Loucy (cell line): ENCODE measurements around the gene KBTBD4.

Source experiments
- H2AFZ ChIP-seq: fragments of 200-600 bp; sonication (generic); 2 replicates; pipeline ENCODE4 v1.6.0; 2016; ENCODE audit warnings: antibody characterized with exemption, mild to moderate bottlenecking, low read length, moderate library complexity
- H3F3A ChIP-seq: fragments of 200-600 bp; 2 replicates; pipeline ENCODE4 v1.6.0; 2016; ENCODE audit warnings: antibody characterized with exemption, low read depth, mild to moderate bottlenecking
- H3K27me3 ChIP-seq: fragments of 200-600 bp; sonication (generic); 2 replicates; pipeline ENCODE4 v1.6.1; 2014; ENCODE audit warnings: low read length, mild to moderate bottlenecking; ENCODE audit not compliant: insufficient read depth, poor library complexity, severe bottlenecking
- H3K36me3 ChIP-seq: fragments of 200-600 bp; sonication (generic); 2 replicates; pipeline ENCODE4 v1.6.1; 2016; ENCODE audit warnings: low read length; ENCODE audit not compliant: insufficient read depth
- H3K4me1 ChIP-seq: fragments of 200-600 bp; sonication (generic); 2 replicates; pipeline ENCODE4 v1.5.1; 2014; ENCODE audit warnings: low read length, mild to moderate bottlenecking; ENCODE audit not compliant: insufficient read depth, poor library complexity, severe bottlenecking
- H3K4me2 ChIP-seq: fragments of 200-600 bp; sonication (generic); 2 replicates; pipeline ENCODE4 v1.6.0; 2014; ENCODE audit warnings: antibody characterized with exemption, low read length, low read depth, mild to moderate bottlenecking; ENCODE audit not compliant: poor library complexity, severe bottlenecking
- H3K4me3 ChIP-seq: fragments of 200-600 bp; sonication (generic); 2 replicates; pipeline ENCODE4 v1.5.1; 2014; ENCODE audit warnings: low read length, mild to moderate bottlenecking, mixed read lengths; ENCODE audit not compliant: poor library complexity, severe bottlenecking
- H3K79me2 ChIP-seq: fragments of 200-600 bp; sonication (generic); 2 replicates; pipeline ENCODE4 v1.6.1; 2014; ENCODE audit warnings: low read length; ENCODE audit not compliant: insufficient read depth
- H3K9ac ChIP-seq: fragments of 200-600 bp; sonication (generic); 2 replicates; pipeline ENCODE4 v1.6.0; 2014; ENCODE audit warnings: mild to moderate bottlenecking, low read depth, low read length, moderate library complexity; ENCODE audit not compliant: poor library complexity, severe bottlenecking
- H3K9me2 ChIP-seq: fragments of 200-600 bp; sonication (generic); replicated peaks from 2 replicates; pipeline ENCODE4 v1.6.1; 2016; ENCODE audit warnings: low read depth, low read length, mixed read lengths
- H3K9me3 ChIP-seq: fragments of 200-600 bp; sonication (generic); 2 replicates; pipeline ENCODE4 v1.6.1; 2014; ENCODE audit warnings: mild to moderate bottlenecking, antibody characterized with exemption, low read length, low read depth; ENCODE audit not compliant: insufficient read depth
- H4K20me1 ChIP-seq: fragments of 200-600 bp; sonication (generic); 2 replicates; pipeline ENCODE4 v1.6.0; 2014; ENCODE audit warnings: antibody characterized with exemption, low read length, mild to moderate bottlenecking; ENCODE audit not compliant: insufficient read depth, poor library complexity, severe bottlenecking
- CTCF ChIP-seq: fragments of 200-600 bp; sonication (generic); conservative IDR thresholded peaks from 2 replicates; pipeline ENCODE4 v1.5.1; 2014; ENCODE audit warnings: mild to moderate bottlenecking, antibody characterized with exemption, low read length
- EZH2phosphoT487 ChIP-seq: fragments of 200-600 bp; IDR thresholded peaks from 2 replicates; pipeline ENCODE4 v1.6.1; 2018; ENCODE audit warnings: antibody characterized with exemption, mild to moderate bottlenecking, moderate library complexity, borderline replicate concordance

The KBTBD4 gene

GRCh38 chr11:47607380-47607779 is 28.6 kb upstream of the KBTBD4 start:
- Histone ChIP-seq H3K4me2 (peak overlapping the region; percentile 46), H3F3A (no peaks in the 10 kb centered on the region), H3K4me3 (peak overlapping the region; percentile 43), H2AFZ (no peak overlapping the region), H3K79me2 (no peaks in the 10 kb centered on the region), H3K36me3 (peaks cover 2% of the 10 kb centered on the region; the same call in 1 of the 2 replicates), H3K9me2 (no peaks in the 10 kb centered on the region), H3K27me3 (no peaks in the 10 kb centered on the region), H4K20me1 (no peaks in the 10 kb centered on the region), H3K9ac (peak overlapping the region; percentile 54), H3K9me3 (no peaks in the 10 kb centered on the region), H3K4me1 (peaks cover 27% of the 10 kb centered on the region)
- no peak for TF ChIP-seq CTCF
- no peak for TF ChIP-seq EZH2phosphoT487

- H3K4me1 ChIP-seq = peaks cover 27% of the 10 kb centered on the region
- TF ChIP-seq CTCF (no peak), EZH2phosphoT487 (no peak)
- H3K4me2 ChIP-seq = peak overlapping the region; percentile 46
- H3K79me2 ChIP-seq = no peaks in the 10 kb centered on the region
- H4K20me1 ChIP-seq = no peaks in the 10 kb centered on the region
- no peak overlapping the region for H2AFZ ChIP-seq
- peak overlapping the region; percentile 43 for H3K4me3 ChIP-seq
- H3K27me3 ChIP-seq = no peaks in the 10 kb centered on the region
- peaks cover 2% of the 10 kb centered on the region; the same call in 1 of the 2 replicates for H3K36me3 ChIP-seq
- H3K9me2 ChIP-seq = no peaks in the 10 kb centered on the region
- H3F3A ChIP-seq = no peaks in the 10 kb centered on the region
- H3K9me3 ChIP-seq = no peaks in the 10 kb centered on the region
- peak overlapping the region; percentile 54 for H3K9ac ChIP-seq
Measured at GRCh38 chr11:47606731-47607130, 28.0 kb upstream of the KBTBD4 start.

GRCh38 chr11:47605921-47606320 is 27.2 kb upstream of the KBTBD4 start:
- Histone ChIP-seq H4K20me1 (no peaks in the 10 kb centered on the region), H3K79me2 (no peaks in the 10 kb centered on the region), H3K9ac (peak overlapping the region; percentile 54), H3K27me3 (no peaks in the 10 kb centered on the region), H3K9me3 (no peaks in the 10 kb centered on the region), H2AFZ (no peak overlapping the region), H3F3A (no peaks in the 10 kb centered on the region), H3K4me1 (peaks cover 25% of the 10 kb centered on the region), H3K36me3 (no peaks in the 10 kb centered on the region; the same call in 1 of the 2 replicates), H3K4me3 (no peak overlapping the region), H3K4me2 (no peak overlapping the region), H3K9me2 (no peaks in the 10 kb centered on the region)
- TF ChIP-seq EZH2phosphoT487 (no peak), CTCF (no peak)
